ENCODE measurements around the gene TDRD7. TPM values are rescaled to one million over a fixed set of nuclear protein-coding genes. Genes with fewer than 3 reads are reported as not detected.
A peak's percentile ranks its signal among the peaks of the same experiment; 100 is the strongest.

Gene TDRD7
- polyA plus RNA-seq, 1 of the 3 experiments (the other 2 are of a cell fraction), result 4.9 TPM

- Histone ChIP-seq H3K79me2 (ENCODE audit: insufficient read depth) (no peaks in the 10 kb centered on the region), H3K4me2 (no peak overlapping the region), H4K20me1 (ENCODE audit: insufficient read depth) (no peaks in the 10 kb centered on the region), H3K9me2 (no peaks in the 10 kb centered on the region), H3K27me3 (ENCODE audit: insufficient read depth) (no peaks in the 10 kb centered on the region), H3K4me3 (ENCODE audit: low read depth in 2 of 2, low read length in 1 of 2) (no peak overlapping the region), H3K36me3 (replicated peaks in 1 of 2; ENCODE audit: control insufficient read depth in 1 of 2, insufficient read depth in 2 of 2, low read length in 1 of 2) (no peaks in the 10 kb centered on the region), H3F3A (replicated peaks; ENCODE audit: insufficient read depth) (no peaks in the 10 kb centered on the region), H3K4me1 (ENCODE audit: control insufficient read depth in 1 of 2, insufficient read depth in 2 of 2, low read depth in 1 of 2, low read length in 1 of 2) (peaks cover 0 to 71% of the 10 kb centered on the region in 2 experiments; a peak in 1 of 4 replicates), H2AFZ (ENCODE audit: low read depth) (no peak overlapping the region), H3K27ac (ENCODE audit: low read depth in 2 of 2, low read length in 1 of 2) (peak overlapping the region in 1 of 2 experiments; percentile 26; a peak in 1 of 4 replicates), H3K9ac (no peak overlapping the region), H3K9me3 (no peaks in the 10 kb centered on the region)
- POLR2A ChIA-PET, result no interaction called here
- 73% methylated on average over 13 of the region's 14 CpGs for WGBS (ENCODE audit: low lambda C conversion rate)
- DNase-seq, result no peak
- CTCF ChIA-PET, result interaction anchor here (0.8 to 5.5 kb wide), 5 partner anchors 14 to 80 kb away, joined by 3 to 26 read pairs (median 5); partner anchors contain the start of gene TMOD1
- TF ChIP-seq CTCF (IDR thresholded peaks at IDR 0.05) (no peak), NRF1 (IDR thresholded peaks at IDR 0.05; ENCODE audit: low read depth, low read length) (no peak)
Observed at GRCh38 chr9:97517331-97518089, 105.6 kb downstream of the TDRD7 start.

GRCh38 chr9:97518166-97518908, 106.4 kb downstream of the TDRD7 start:
- Histone ChIP-seq H3K79me2 (ENCODE audit: insufficient read depth) (no peaks in the 10 kb centered on the region), H3F3A (replicated peaks; ENCODE audit: insufficient read depth) (no peaks in the 10 kb centered on the region), H3K36me3 (replicated peaks in 1 of 2; ENCODE audit: control insufficient read depth in 1 of 2, insufficient read depth in 2 of 2, low read length in 1 of 2) (no peaks in the 10 kb centered on the region), H3K9me2 (no peaks in the 10 kb centered on the region), H3K4me2 (no peak overlapping the region), H3K4me1 (ENCODE audit: control insufficient read depth in 1 of 2, insufficient read depth in 2 of 2, low read depth in 1 of 2, low read length in 1 of 2) (peaks cover 0 to 65% of the 10 kb centered on the region in 2 experiments; a peak in 1 of 4 replicates), H3K27ac (ENCODE audit: low read depth in 2 of 2, low read length in 1 of 2) (no peak overlapping the region), H3K9ac (no peak overlapping the region), H3K4me3 (ENCODE audit: low read depth in 2 of 2, low read length in 1 of 2) (no peak overlapping the region), H2AFZ (ENCODE audit: low read depth) (no peak overlapping the region), H3K9me3 (no peaks in the 10 kb centered on the region), H4K20me1 (ENCODE audit: insufficient read depth) (no peaks in the 10 kb centered on the region), H3K27me3 (ENCODE audit: insufficient read depth) (no peaks in the 10 kb centered on the region)
- no peak for DNase-seq
- CTCF ChIA-PET, result interaction anchor here (1.2 to 5.5 kb wide), 4 partner anchors 15 to 96 kb away, joined by 3 to 26 read pairs (median 6); partner anchors contain the start of gene TMOD1
- POLR2A ChIA-PET, result no interaction called here
- TF ChIP-seq YY1 (IDR thresholded peaks at IDR 0.05; ENCODE audit: low read depth) (no peak), REST (IDR thresholded peaks at IDR 0.05; ENCODE audit: low read depth, low read length) (no peak), ZBTB33 (IDR thresholded peaks at IDR 0.05; ENCODE audit: borderline replicate concordance, low read depth) (no peak), GATA2 (CRISPR knock-in tag; IDR thresholded peaks at IDR 0.05) (no peak), RAD21 (IDR thresholded peaks at IDR 0.05; ENCODE audit: low read length) (no peak), EP300 (IDR thresholded peaks at IDR 0.05; ENCODE audit: borderline replicate concordance in 1 of 2, low read depth in 1 of 2, low read length in 1 of 2) (no peak), SIN3A (IDR thresholded peaks at IDR 0.05; ENCODE audit: borderline replicate concordance, low read depth, low read length) (no peak), FOSL2 (IDR thresholded peaks at IDR 0.05; ENCODE audit: borderline replicate concordance, low read depth) (no peak), NFIC (IDR thresholded peaks at IDR 0.05; ENCODE audit: borderline replicate concordance) (no peak), CHD2 (IDR thresholded peaks at IDR 0.05; ENCODE audit: low read length, partially characterized antibody) (no peak)
- 67% methylated on average over 9 of the region's 9 CpGs for WGBS (ENCODE audit: low lambda C conversion rate)

Measured in SK-N-SH (cell line).